Measurements from ENCODE around the gene BOLA1. TPM values are rescaled to one million over a fixed set of nuclear protein-coding genes. Genes with fewer than 3 reads are reported as not detected.

Gene BOLA1
- total and polyA plus RNA-seq, 2 of the 13 experiments (the other 11 are each of a cell fraction or from before 2014, with no cell fraction given), result 3.2 to 4.2 TPM

- POLR2A ChIA-PET, result no interaction called here
These were observed 17.5 kb upstream of the BOLA1 start for GRCh38 chr1:149881876-149882275.

More at GRCh38 chr1:149881876-149882275, 17.5 kb upstream of the BOLA1 start:
- no peaks in the 10 kb centered on the region for H3K36me3 ChIP-seq (replicated peaks in 1 of 2; ENCODE audit: control insufficient read depth in 1 of 2, insufficient read depth in 2 of 2, low read length in 2 of 2)
- no peaks in the 10 kb centered on the region for H3K9me3 ChIP-seq (ENCODE audit: low read length)
- no peak overlapping the region for H3K27ac ChIP-seq (ENCODE audit: extremely low read length, insufficient read depth, low read length)
- FAIRE-seq, result no peak
- peaks cover 3% of the 10 kb centered on the region for H3K79me2 ChIP-seq (ENCODE audit: insufficient read depth, low read length)
- H4K20me1 ChIP-seq (ENCODE audit: insufficient read depth, low read length), result no peaks in the 10 kb centered on the region
- no peak for ATAC-seq
- H3K4me1 ChIP-seq (ENCODE audit: insufficient read depth, low read length), result peaks cover 32% of the 10 kb centered on the region
- CTCF ChIA-PET (ENCODE audit: low intra/inter-chr PET ratio, low total read pairs), result no interaction called here
- TF ChIP-seq MAX (IDR thresholded peaks at IDR 0.05) (0 out of 2 replicates have a peak, but pooled peaks have one; percentile 29), PBX2 (CRISPR knock-in tag; IDR thresholded peaks at IDR 0.05) (0 out of 2 replicates have a peak, but pooled peaks have one; percentile 21), HNF4A (CRISPR knock-in tag; IDR thresholded peaks at IDR 0.05) (peak; percentile 54), MAFF (IDR thresholded peaks at IDR 0.05; ENCODE audit: low read depth, low read length) (peak; percentile 67), ZNF232 (CRISPR knock-in tag; IDR thresholded peaks at IDR 0.05; ENCODE audit: borderline replicate concordance) (no peak), ZFYVE20 (CRISPR knock-in tag; IDR thresholded peaks at IDR 0.05; ENCODE audit: borderline replicate concordance, low read depth) (no peak), ZNF124 (CRISPR knock-in tag; IDR thresholded peaks at IDR 0.05) (peak; percentile 77; the same call in 1 of the 2 replicates), MAFK (conservative IDR thresholded peaks at IDR 0.05 in 1 of 2, IDR thresholded peaks at IDR 0.05 in 1 of 2; ENCODE audit: low read length in 2 of 2) (peak; percentile 65 to 87)
- H3K4me2 ChIP-seq (ENCODE audit: low read depth, low read length), result no peak overlapping the region; the same call in 1 of the 2 replicates
- no TSS peak for BruUV-seq (replicated peaks)
- intact Hi-C loops (cut with micrococcal nuclease; ENCODE audit: unreplicated experiment) (no loop called here), in situ Hi-C loops (cut with HindIII; ENCODE audit: extremely low pct_ligation_motif_present, low pct_unique_long_range_greater_than_20kb) (no loop called here)
- peak; percentile 16 for DNase-seq (ENCODE audit: low spot score)
- H2AFZ ChIP-seq (ENCODE audit: low read length), result no peak overlapping the region
- no peak overlapping the region for H3K4me3 ChIP-seq (replicated peaks in 1 of 3; ENCODE audit: insufficient read depth in 1 of 3, low read depth in 2 of 3, low read length in 3 of 3)
- WGBS (ENCODE audit: low lambda C conversion rate), result 78% methylated on average over 1 of the region's 1 CpG
- no peaks in the 10 kb centered on the region; a peak in 1 of 5 replicates for H3K27me3 ChIP-seq (ENCODE audit: control insufficient read depth in 1 of 2, insufficient read depth in 2 of 2, low read length in 2 of 2)
- no peak overlapping the region for H3K9ac ChIP-seq (ENCODE audit: insufficient read depth, low read depth, low read length)

Data from HepG2 (cell line).